Heart right ventricle (tissue), 16 donors: ENCODE measurements around the gene ROBO1. TPM values are rescaled to one million over a fixed set of nuclear protein-coding genes. Genes with fewer than 3 reads are reported as not detected.

Experiments used
- ATAC-seq, 8 donors: fragments of 200-7000 bp; cut with Tn5 transposase; one replicate each; pipeline ENCODE4 v1.9.1; 2020; ENCODE audit warnings: mild to moderate bottlenecking in 8 of 8, moderate library complexity in 8 of 8, moderate number of reproducible peaks in 1 of 8
- DNase-seq, 2 donors: peaks; one replicate each; pipeline ENCODE4 v3.0.0-alpha.2; 2020
- H3K27ac ChIP-seq, 10 donors: fragments of 200-600 bp; sonication (generic) in 2 of 10; one replicate each; pipeline versions ENCODE4 v1.5.0 to v1.8.0; 2020 to 2022; ENCODE audit warnings: mild to moderate bottlenecking in 3 of 10
- H3K27me3 ChIP-seq, 7 donors: fragments of 200-600 bp; one replicate each; pipeline ENCODE4 v1.8.0; 2021 to 2022; ENCODE audit warnings: mild to moderate bottlenecking in 2 of 7
- H3K36me3 ChIP-seq, 9 donors: fragments of 200-600 bp; sonication (generic) in 1 of 9; one replicate each; pipeline versions ENCODE4 v1.5.0 to v1.8.0; 2020 to 2022; ENCODE audit warnings: mild to moderate bottlenecking in 2 of 9
- H3K4me1 ChIP-seq, 9 donors: fragments of 200-600 bp; sonication (generic) in 1 of 9; one replicate each; pipeline versions ENCODE4 v1.5.0 to v1.8.0; 2020 to 2022; ENCODE audit warnings: mild to moderate bottlenecking in 4 of 9
- H3K4me3 ChIP-seq, 10 donors: fragments of 200-600 bp; sonication (generic) in 2 of 10; one replicate each; pipeline versions ENCODE4 v1.5.0 to v1.8.0; 2020 to 2022; ENCODE audit warnings: mild to moderate bottlenecking in 7 of 10, moderate library complexity in 2 of 10
- H3K9me3 ChIP-seq, 11 donors: fragments of 200-600 bp in 10 of 11; sonication (generic) in 2 of 11; one replicate each; pipeline versions ENCODE4 v1.5.0 to v1.8.0; 2013 to 2022; ENCODE audit warnings: mild to moderate bottlenecking in 2 of 11, control low read depth in 1 of 11, moderate library complexity in 1 of 11
- CTCF ChIP-seq, 9 donors: fragments of 200-600 bp; sonication (generic) in 2 of 9; IDR thresholded peaks; one replicate each; pipeline versions ENCODE4 v1.5.0 to v1.8.0; 2021 to 2022; ENCODE audit warnings: antibody characterized with exemption in 9 of 9, mild to moderate bottlenecking in 5 of 9, moderate library complexity in 1 of 9
- WGBS, 2 donors: extraction: QIAGEN DNeasy Blood & Tissue Kit; methylation state at CpG; one replicate each; pipeline ENCODE4 v1.1.7; 2013; ENCODE audit warnings: inconsistent platforms in 1 of 2; 5-methylcytosine and 5-hydroxymethylcytosine counted together
- intact Hi-C, 10 donors: fragments of 100-400 bp; cut with DNase I; formaldehyde crosslinking; loops; one replicate each; pipeline versions ENCODE4 v1.11.1 to v1.14.2; 2022
- polyA plus RNA-seq, 2 donors: library from polyadenylated mRNA; stranded (reverse); fragments of 200-250 nt; gene quantifications; one replicate each; pipeline ENCODE4 v1.2.3, GENCODE V29; 2013
- total RNA-seq, 10 donors: library from RNA; stranded (reverse); fragmentation: NEBNext Ultra II Directional in 3 of 10; extraction: Animal tissue kit (Norgen Biotek cat#: 25700) in 3 of 10; gene quantifications; one replicate each; pipeline versions ENCODE4 v1.2.1 to v1.2.4, GENCODE V29; 2021 to 2023
- donor health status: Arrhythmogenic right ventricular cardiomyopathy.
- donor health status: ischemic (EF 13 %, LVEDD 7.1; RV severe dilation, severe dysfunction).
- donor health status: healthy with polysubstance abuse.
- donor health status: DM: no; HTN: yes; CAD: no.
- donor health status: DM: no; HTN: no; CAD: no.
- donor health status: ischemic (EF 25% LVEDD 6.9; RV normal size, moderate dysfunction).
- donor health status: ischemic (EF 25% LVEDD 5.7; RV mildly dilated, moderate dysfunction).
- donor health status: healthy.
- donor health status: DM: yes; HTN: yes; CAD: no.
- donor health status: Ischemic cardiomyopathy.
- donor health status: ischemic (EF 35%, LVEDD 5.7; RV mildly dilated, moderate dysfunction).
- donor health status: nonischemic (EF 11% LVEDD 7.7; RV severe dilation, severe dysfunction).
- donor health status: DM: yes; HTN: yes; CAD: no.
- donor health status: PGD.
- donor health status: ischemic (EF 29% LVEDD 5.4; RV normal size, mild dysfunction).
- donor health status: nonischemic (EF 23%, LVEDD 6.1; RV moderate dilation, normal function).

The ROBO1 gene
- total and polyA plus RNA-seq, 12 donors: 2.8 to 13.9 (median 5.6) TPM

- intact Hi-C loops: loop anchor here in 7 of 10 donors (5.0 to 10.0 kb wide), 4 partner anchors 1163 to 1721 kb away; no protein-coding TSS in a partner anchor
- ATAC-seq (no peak), DNase-seq (no peak)
- Histone ChIP-seq H3K4me3 (no peak overlapping the region), H3K36me3 (no peaks in the 10 kb centered on the region), H3K9me3 (no peaks in the 10 kb centered on the region), H3K27me3 (peaks cover 0 to 10% (median 0%) of the 10 kb centered on the region in 7 donors), H3K27ac (no peak overlapping the region), H3K4me1 (no peaks in the 10 kb centered on the region)
- 6 to 9% methylated on average over 8 of the region's 8 CpGs for WGBS, 2 donors
- peak; percentile 9 to 62 (median 57) for TF ChIP-seq CTCF (IDR thresholded peaks at IDR 0.05)
Measured at GRCh38 chr3:79521221-79521848, 246.5 kb downstream of the ROBO1 start.

GRCh38 chr3:79517766-79518413, 249.9 kb downstream of the ROBO1 start:
- Histone ChIP-seq H3K27ac (no peak overlapping the region), H3K27me3 (peaks cover 0 to 10% (median 0%) of the 10 kb centered on the region in 7 donors), H3K4me1 (peaks cover 0 to 6% (median 0%) of the 10 kb centered on the region in 9 donors), H3K36me3 (no peaks in the 10 kb centered on the region), H3K9me3 (no peaks in the 10 kb centered on the region), H3K4me3 (no peak overlapping the region)
- intact Hi-C loops: loop anchor here in 2 of 10 donors (1.0 to 10.0 kb wide), 2 partner anchors 11 to 1177 kb away; no protein-coding TSS in a partner anchor
- DNase-seq (no peak), ATAC-seq (no peak)
- TF ChIP-seq CTCF (IDR thresholded peaks at IDR 0.05): peak in 7 of 9 donors; percentile 19 to 43 (median 29)
- WGBS, 2 donors: 32 to 34% methylated on average over 2 of the region's 2 CpGs

GRCh38 chr3:79516795-79517194, 251.0 kb downstream of the ROBO1 start:
- ATAC-seq (no peak), DNase-seq (no peak)
- Histone ChIP-seq H3K27me3 (peaks cover 0 to 10% (median 0%) of the 10 kb centered on the region in 7 donors), H3K36me3 (no peaks in the 10 kb centered on the region), H3K4me1 (peaks cover 0 to 6% (median 0%) of the 10 kb centered on the region in 9 donors), H3K9me3 (peaks cover 0 to under 1% (median 0%) of the 10 kb centered on the region in 11 donors), H3K4me3 (no peak overlapping the region), H3K27ac (no peak overlapping the region)
- 69 to 70% methylated on average over 4 of the region's 4 CpGs for WGBS, 2 donors
- intact Hi-C loops: loop anchor here in 1 of 10 donors (10.0 kb wide), 1 partner anchor 1178 kb away; no protein-coding TSS in a partner anchor
- TF ChIP-seq CTCF (IDR thresholded peaks at IDR 0.05): no peak

GRCh38 chr3:79515072-79515471, 252.7 kb downstream of the ROBO1 start:
- Histone ChIP-seq H3K36me3 (no peaks in the 10 kb centered on the region), H3K9me3 (peaks cover 0 to 5% (median 0%) of the 10 kb centered on the region in 11 donors), H3K27me3 (peaks cover 0 to 5% (median 0%) of the 10 kb centered on the region in 7 donors), H3K4me1 (peaks cover 0 to 6% (median 0%) of the 10 kb centered on the region in 9 donors), H3K4me3 (no peak overlapping the region), H3K27ac (no peak overlapping the region)
- 18 to 22% methylated on average over 4 of the region's 4 CpGs for WGBS, 2 donors
- ATAC-seq: peak in 2 of 8 donors; percentile 28 to 57
- no peak for DNase-seq
- no peak for TF ChIP-seq CTCF (IDR thresholded peaks at IDR 0.05)
- intact Hi-C loops: loop anchor here in 1 of 10 donors (10.0 kb wide), 1 partner anchor 1180 kb away; no protein-coding TSS in a partner anchor
